Heart left ventricle (tissue), 13 donors: ENCODE results near the gene MTFMT.

Experiments
- CTCF ChIP-seq, 12 donors: fragments of 200-600 bp; sonication (generic) in 4 of 12; IDR thresholded peaks; one replicate each; pipeline versions ENCODE4 v1.5.0 to v1.8.0; 2018 to 2022; ENCODE audit warnings: antibody characterized with exemption in 12 of 12, mild to moderate bottlenecking in 5 of 12
- POLR2A ChIP-seq, 2 donors: fragments of 450-650 bp; IDR thresholded peaks; one replicate each; pipeline ENCODE4 v1.6.1; 2017; ENCODE audit warnings: antibody characterized with exemption in 2 of 2, mild to moderate bottlenecking in 2 of 2, moderate library complexity in 2 of 2
- donor health status: ischemic (EF 13 %, LVEDD 7.1; RV severe dilation, severe dysfunction).
- donor health status: DM: no; HTN: yes; CAD: no.
- donor health status: DM: no; HTN: no; CAD: no.
- donor health status: ischemic (EF 25% LVEDD 6.9; RV normal size, moderate dysfunction).
- donor health status: ischemic (EF 25% LVEDD 5.7; RV mildly dilated, moderate dysfunction).
- donor health status: ischemic (EF 35%, LVEDD 5.7; RV mildly dilated, moderate dysfunction).
- donor health status: nonischemic (EF 11% LVEDD 7.7; RV severe dilation, severe dysfunction).
- donor health status: DM: yes; HTN: yes; CAD: no.
- donor health status: PGD.
- donor health status: ischemic (EF 29% LVEDD 5.4; RV normal size, mild dysfunction).
- donor health status: nonischemic (EF 23%, LVEDD 6.1; RV moderate dilation, normal function).

- no peak for TF ChIP-seq CTCF (IDR thresholded peaks at IDR 0.05)
- no peak for TF ChIP-seq POLR2A (IDR thresholded peaks at IDR 0.05)
Measured at GRCh38 chr15:65044724-65045481, 15.5 kb upstream of the MTFMT start, which contains the start of gene SLC51B.
